AG04449 (cell line): Measurements from ENCODE around the gene KNSTRN.

Source experiments
- CTCF ChIA-PET: fragments of 350-600 bp; formaldehyde crosslinking; extraction: SDS; loops from one replicate; lab custom pipeline; 2021; ENCODE audit warnings: antibody characterized with exemption; lab: Yijun Ruan, JAX
- POLR2A ChIA-PET: fragments of 400-600, 350-600 bp; formaldehyde crosslinking; extraction: SDS; loops from one replicate; lab custom pipeline; 2020; ENCODE audit warnings: antibody characterized with exemption, inconsistent platforms; lab: Yijun Ruan, JAX
- DNase-seq: peaks from one replicate; pipeline ENCODE4 v3.0.0-alpha.2; 2010; ENCODE audit warnings: low read depth, low spot score
- H3K4me3 ChIP-seq: 2 replicates; pipeline ENCODE4 v1.5.1; 2011; ENCODE audit warnings: low read depth, mild to moderate bottlenecking, control low read depth, low read length
- TF ChIP-seq, protein P1 (sequence below): IDR thresholded peaks from one replicate; pipeline ENCODE4 v1.5.1; 2011; ENCODE audit warnings: mild to moderate bottlenecking, moderate library complexity, low read length, control low read depth, inconsistent platforms; ENCODE audit not compliant: insufficient read depth; ENCODE audit errors: missing control alignments

KNSTRN gene

DNA sequence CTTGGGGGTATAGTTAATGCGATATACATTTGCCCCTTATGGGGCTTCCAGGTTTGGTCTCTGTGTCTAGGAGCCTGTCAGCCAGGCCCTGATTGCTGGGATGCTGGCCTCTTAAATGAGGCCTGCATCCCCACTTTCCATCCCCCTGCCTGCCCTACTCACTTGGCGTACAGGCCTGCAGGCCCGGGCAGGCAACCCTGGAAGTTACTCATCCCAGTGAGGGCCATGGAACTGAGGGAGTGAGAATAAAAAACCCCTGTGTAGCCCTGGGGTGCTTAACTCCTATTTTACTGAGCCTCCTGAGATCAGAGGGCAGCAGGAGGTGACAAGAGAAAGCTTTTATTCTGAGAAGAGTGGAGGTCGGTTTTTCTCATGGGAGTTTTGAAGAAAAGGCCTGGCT lies 22.5 kb upstream of the KNSTRN start:
- TF ChIP-seq, protein P1, sequence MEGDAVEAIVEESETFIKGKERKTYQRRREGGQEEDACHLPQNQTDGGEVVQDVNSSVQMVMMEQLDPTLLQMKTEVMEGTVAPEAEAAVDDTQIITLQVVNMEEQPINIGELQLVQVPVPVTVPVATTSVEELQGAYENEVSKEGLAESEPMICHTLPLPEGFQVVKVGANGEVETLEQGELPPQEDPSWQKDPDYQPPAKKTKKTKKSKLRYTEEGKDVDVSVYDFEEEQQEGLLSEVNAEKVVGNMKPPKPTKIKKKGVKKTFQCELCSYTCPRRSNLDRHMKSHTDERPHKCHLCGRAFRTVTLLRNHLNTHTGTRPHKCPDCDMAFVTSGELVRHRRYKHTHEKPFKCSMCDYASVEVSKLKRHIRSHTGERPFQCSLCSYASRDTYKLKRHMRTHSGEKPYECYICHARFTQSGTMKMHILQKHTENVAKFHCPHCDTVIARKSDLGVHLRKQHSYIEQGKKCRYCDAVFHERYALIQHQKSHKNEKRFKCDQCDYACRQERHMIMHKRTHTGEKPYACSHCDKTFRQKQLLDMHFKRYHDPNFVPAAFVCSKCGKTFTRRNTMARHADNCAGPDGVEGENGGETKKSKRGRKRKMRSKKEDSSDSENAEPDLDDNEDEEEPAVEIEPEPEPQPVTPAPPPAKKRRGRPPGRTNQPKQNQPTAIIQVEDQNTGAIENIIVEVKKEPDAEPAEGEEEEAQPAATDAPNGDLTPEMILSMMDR, result no peak
- DNase-seq, result no peak
- H3K4me3 ChIP-seq, result no peak overlapping the region
- CTCF ChIA-PET, result interaction anchor here (0.8 to 2.9 kb wide), 6 partner anchors 9 to 85 kb away, joined by 3 to 10 read pairs (median 4); no protein-coding TSS in a partner anchor
- POLR2A ChIA-PET, result no interaction called here

DNA sequence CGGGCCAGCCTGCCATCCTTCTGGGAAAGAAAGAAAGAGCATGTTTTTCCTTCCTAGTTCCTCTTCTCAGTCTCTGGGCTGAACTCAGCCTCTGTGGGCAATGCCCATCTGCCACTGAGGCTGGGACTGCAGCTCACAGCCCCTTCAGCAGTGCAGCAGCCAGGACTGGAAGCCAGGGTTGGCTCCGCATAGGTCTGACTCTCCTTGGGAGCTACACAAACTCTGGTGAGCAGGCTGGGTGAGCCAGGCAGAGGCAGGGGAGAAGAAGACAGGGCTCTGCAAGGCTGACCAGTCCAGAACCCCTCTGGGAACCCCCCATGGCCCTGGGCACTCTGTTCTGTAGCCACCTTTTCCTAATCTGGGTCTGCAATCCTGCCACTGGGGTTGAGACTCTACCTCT lies 20.9 kb upstream of the KNSTRN start:
- DNase-seq, result no peak
- TF ChIP-seq, protein P1, result no peak
- no peak overlapping the region for H3K4me3 ChIP-seq
- CTCF ChIA-PET, result interaction anchor here (1.0 to 2.9 kb wide), 2 partner anchors 10 to 17 kb away, joined by 3 to 10 read pairs; no protein-coding TSS in a partner anchor
- POLR2A ChIA-PET, result no interaction called here

DNA sequence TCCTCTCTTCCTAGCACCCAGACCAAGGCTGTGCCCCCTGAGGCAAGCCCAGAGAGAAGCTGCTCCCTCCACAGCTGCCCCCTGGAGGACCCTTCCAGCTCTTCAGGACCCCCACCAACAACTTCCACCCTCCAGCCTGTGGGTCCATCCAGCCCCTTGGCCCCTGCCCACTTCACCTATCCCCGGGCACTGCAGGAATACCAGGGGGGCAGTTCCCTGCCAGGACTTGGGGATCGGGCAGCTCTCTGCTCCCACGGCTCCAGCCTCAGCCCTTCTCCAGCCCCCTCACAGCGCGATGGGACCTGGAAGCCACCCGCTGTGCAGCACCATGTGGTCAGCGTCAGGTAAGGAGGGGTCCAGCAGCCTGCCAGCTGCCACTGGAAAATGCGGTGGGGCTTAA lies 18.9 kb upstream of the KNSTRN start:
- TF ChIP-seq, protein P1, result no peak
- CTCF ChIA-PET, result interaction anchor here (0.9 to 11.0 kb wide), 4 partner anchors 8 to 58 kb away, joined by 3 to 138 read pairs (median 40); partner anchors contain the start of gene CCDC9B
- no peak overlapping the region for H3K4me3 ChIP-seq
- POLR2A ChIA-PET, result no interaction called here
- no peak for DNase-seq

DNA sequence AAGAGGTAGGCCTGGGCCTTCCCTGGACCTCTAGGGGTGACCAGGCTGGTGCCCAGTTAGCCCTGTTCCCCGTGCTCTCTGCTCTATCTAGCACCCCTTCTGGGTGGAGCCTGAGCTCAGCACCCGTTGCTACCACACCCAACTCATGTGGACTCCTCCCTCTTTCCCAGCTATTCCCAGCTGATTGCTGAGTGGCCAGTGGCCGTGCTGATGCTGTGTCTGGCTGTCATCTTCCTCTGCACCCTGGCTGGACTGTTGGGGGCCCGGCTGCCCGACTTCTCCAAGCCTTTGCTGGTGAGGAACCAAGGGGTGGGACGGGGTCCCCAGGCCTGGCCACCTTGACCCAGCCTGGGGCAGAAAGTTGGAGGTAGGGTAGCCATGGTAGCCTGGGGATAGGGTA lies 18.3 kb upstream of the KNSTRN start:
- no peak for DNase-seq
- ChIA-PET CTCF (interaction anchor here (0.6 to 11.0 kb wide), 5 partner anchors 9 to 85 kb away, joined by 4 to 138 read pairs (median 73); partner anchors contain the start of genes CCDC9B and DISP2), POLR2A (no interaction called here)
- no peak overlapping the region for H3K4me3 ChIP-seq
- TF ChIP-seq, protein P1, result no peak

DNA sequence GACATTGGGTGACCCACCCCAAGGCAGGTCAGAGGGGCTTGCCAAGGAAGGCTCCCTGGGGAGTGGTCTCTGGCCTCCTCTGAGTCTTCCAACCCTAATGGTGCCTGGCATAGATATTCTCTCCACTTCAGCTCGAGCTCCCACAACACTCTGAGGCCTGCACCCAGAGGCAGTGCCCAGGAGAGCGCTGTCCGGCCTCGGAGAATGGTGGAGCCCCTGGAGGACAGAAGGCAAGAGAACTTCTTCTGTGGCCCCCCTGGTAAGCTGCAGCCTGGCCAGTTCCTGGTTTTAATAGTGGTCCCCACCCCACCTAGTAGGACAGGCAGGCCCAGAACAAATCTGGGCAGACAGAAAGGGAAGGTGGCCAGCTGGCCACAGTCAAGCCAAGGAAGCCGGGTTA lies 17.5 kb upstream of the KNSTRN start:
- TF ChIP-seq, protein P1, result no peak
- POLR2A ChIA-PET, result no interaction called here
- DNase-seq, result no peak
- no peak overlapping the region for H3K4me3 ChIP-seq
- CTCF ChIA-PET, result interaction anchor here (1.2 to 11.0 kb wide), 9 partner anchors 10 to 114 kb away, joined by 3 to 138 read pairs (median 7); partner anchors contain the start of genes CCDC9B, DISP2 and INAFM2

DNA sequence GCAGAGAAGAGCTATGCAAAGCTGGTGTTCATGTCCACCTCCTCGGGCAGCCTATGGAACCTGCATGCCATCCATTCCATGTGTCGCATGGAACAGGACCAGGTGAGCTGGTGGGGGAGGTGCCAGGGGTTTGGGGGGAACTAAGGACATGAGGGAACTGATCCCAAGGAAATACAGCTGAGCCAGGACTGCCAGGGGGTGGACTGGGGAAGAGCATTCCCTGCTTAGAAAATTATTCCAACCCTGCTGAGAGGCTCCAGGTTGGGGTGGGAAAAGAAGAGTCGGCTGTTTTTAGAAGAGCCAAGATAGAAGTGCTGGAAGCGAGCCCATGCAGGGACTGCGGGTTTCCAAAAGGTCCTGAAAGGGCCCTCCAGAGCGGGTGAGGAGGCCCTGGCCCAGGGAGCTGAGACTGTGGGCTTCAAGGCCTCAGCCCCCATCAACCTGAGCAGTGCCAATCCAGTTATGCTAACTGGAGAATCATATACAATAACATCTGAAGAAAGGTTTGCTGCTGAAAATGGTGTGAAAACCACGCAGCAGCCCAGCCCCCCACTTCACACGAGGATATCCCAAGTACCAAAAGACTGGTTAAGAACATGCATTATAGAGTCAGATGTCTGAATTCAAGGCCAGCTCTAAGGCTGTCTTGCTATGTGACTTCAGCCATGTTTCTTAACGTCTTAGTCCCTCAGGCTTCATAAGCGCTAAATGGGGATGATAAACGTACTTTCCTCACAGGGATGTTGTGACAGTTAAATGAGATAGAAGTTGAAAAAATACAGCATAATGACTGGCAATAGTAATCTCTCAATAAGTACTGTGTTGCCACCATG lies 16.7 kb upstream of the KNSTRN start:
- DNase-seq, result no peak
- ChIA-PET POLR2A (no interaction called here), CTCF (interaction anchor here (0.8 to 11.0 kb wide), 14 partner anchors 11 to 113 kb away, joined by 3 to 138 read pairs (median 6); partner anchors contain the start of genes CCDC9B, DISP2, INAFM2 and IVD)
- TF ChIP-seq, protein P1, result no peak
- no peak overlapping the region for H3K4me3 ChIP-seq
